Right ventricle myocardium inferior (tissue), 1 donor: Measurements from ENCODE around the gene ZBTB12. TPM values are rescaled to one million over a fixed set of nuclear protein-coding genes. Genes with fewer than 3 reads are reported as not detected.
"Not testable (repeated sequence)": the region's sequence is repeated elsewhere in the genome, so short reads cannot be mapped to it uniquely, and the experiment has no call there.

Experiments
- ATAC-seq: fragments of 200-7000 bp; cut with Tn5 transposase; one replicate; pipeline ENCODE4 v1.9.1; 2020; ENCODE audit warnings: mild to moderate bottlenecking, moderate library complexity
- DNase-seq: peaks from one replicate; pipeline ENCODE4 v3.0.0; 2021; ENCODE audit errors: missing footprints
- intact Hi-C: fragments of 100-400 bp; cut with DNase I; formaldehyde crosslinking; loops from one replicate; pipeline ENCODE4 v1.11.0; 2022
- total RNA-seq: library from RNA; stranded (reverse); fragmentation: NEBNext Ultra II Directional; extraction: Animal tissue kit (Norgen Biotek cat#: 25700); gene quantifications from one replicate; pipeline ENCODE4 v1.2.1, GENCODE V29; 2021
- donor health status: DM: no; HTN: yes; CAD: no; lungs with severe emphysema.

Gene ZBTB12
- total RNA-seq, 1 donor from 2014 or later = 3.2 TPM

- intact Hi-C loops = loop anchor here (10.0 kb wide), 1 partner anchor 181 kb away; the partner anchor contains the start of gene LY6G5C
- no peak for ATAC-seq
- no peak for DNase-seq
These were observed 36.4 kb downstream of the ZBTB12 start for GRCh38 chr6:31865205-31866118.

- DNase-seq = no peak
These were observed 37.1 kb downstream of the ZBTB12 start for GRCh38 chr6:31864818-31865204.

GRCh38 chr6:31864123-31864562 is 37.7 kb downstream of the ZBTB12 start:
- not testable (repeated sequence) for ATAC-seq, DNase-seq
- intact Hi-C loops = loop anchor here (10.0 kb wide), 1 partner anchor 179 kb away; the partner anchor contains the start of gene LY6G5C

More at GRCh38 chr6:31864818-31865204, 37.1 kb downstream of the ZBTB12 start:
- intact Hi-C loops = loop anchor here (10.0 kb wide), 1 partner anchor 180 kb away; the partner anchor contains the start of gene LY6G5C
- no peak for ATAC-seq

GRCh38 chr6:31862344-31863235 is 39.3 kb downstream of the ZBTB12 start, which contains the start of gene NEU1:
Gene NEU1 (minus strand): TSS chr6:31862821. CDS start chr6:31862776, 45 bp downstream.
- intact Hi-C loops = loop anchor here (10.0 kb wide), 1 partner anchor 178 kb away; the partner anchor contains the start of gene LY6G5C
- DNase-seq = peak; percentile 100
- ATAC-seq = peak; percentile 98

GRCh38 chr6:31861919-31862343 is 40.0 kb downstream of the ZBTB12 start:
- intact Hi-C loops = loop anchor here (10.0 kb wide), 1 partner anchor 177 kb away; the partner anchor contains the start of gene LY6G5C
- ATAC-seq (no peak), DNase-seq (no peak)

DNA sequence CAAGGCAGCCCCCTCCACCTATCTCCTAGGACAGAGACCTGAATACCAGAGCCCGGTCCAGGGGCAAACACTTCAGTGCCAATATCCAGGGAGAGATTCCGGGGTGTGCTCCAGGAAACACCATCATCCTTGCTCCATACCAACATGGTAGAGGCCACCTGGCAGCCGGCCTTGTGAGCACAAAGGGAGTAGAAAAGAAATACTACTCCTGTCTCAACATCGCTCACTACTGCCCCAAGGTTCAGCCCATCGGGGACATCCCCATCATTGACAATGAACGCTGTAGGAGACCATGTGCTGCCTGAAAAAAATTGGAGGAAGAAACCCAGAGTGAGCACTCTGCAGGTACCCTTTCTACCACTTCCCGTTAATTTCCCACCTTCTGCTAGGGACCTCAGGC is 40.7 kb downstream of the ZBTB12 start:
- no peak for DNase-seq
- intact Hi-C loops = loop anchor here (10.0 kb wide), 1 partner anchor 176 kb away; the partner anchor contains the start of gene LY6G5C
- ATAC-seq = no peak

DNA sequence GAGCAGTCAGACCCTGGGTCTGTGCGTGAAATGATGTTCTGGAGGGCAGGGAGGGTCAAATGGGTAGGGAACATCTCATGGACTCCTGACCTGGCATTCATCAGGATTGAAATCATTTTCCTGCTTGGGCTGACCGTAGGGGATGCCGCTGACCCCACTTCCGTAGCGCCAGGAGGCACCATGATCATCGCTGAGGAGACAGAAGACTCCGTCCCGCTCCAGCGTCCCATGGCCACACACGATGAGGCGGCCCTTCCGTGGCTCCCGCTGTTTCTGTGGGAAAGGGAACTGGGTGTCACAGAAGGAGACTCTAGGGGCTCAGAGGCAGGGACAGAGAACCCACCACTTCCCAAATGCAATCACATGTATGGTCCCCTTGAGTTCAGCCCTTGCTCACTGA is 41.5 kb downstream of the ZBTB12 start:
- intact Hi-C loops = loop anchor here (10.0 kb wide), 1 partner anchor 176 kb away; the partner anchor contains the start of gene LY6G5C
- DNase-seq (no peak), ATAC-seq (no peak)

DNA sequence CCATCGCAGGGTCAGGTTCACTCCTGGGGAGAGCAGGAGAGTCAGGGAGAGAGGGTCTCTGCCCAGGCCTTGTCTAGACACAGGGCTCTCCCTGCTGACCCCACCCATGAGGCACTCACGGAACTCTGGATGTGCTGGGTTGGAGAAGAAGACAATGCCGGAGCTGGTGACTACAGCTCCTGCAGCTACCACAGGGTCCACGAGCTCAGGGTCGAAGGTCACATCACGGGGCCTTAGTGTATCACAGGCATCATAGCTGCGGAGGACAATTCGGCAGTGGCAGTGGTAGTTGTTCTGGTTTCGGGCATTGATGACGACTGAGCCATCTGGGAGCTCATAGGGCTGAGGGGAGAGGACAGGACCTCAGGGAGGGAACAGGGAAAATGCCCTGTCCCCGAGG is 42.0 kb downstream of the ZBTB12 start:
- no peak for ATAC-seq
- intact Hi-C loops = loop anchor here (10.0 kb wide), 1 partner anchor 175 kb away; the partner anchor contains the start of gene LY6G5C
- DNase-seq = no peak

DNA sequence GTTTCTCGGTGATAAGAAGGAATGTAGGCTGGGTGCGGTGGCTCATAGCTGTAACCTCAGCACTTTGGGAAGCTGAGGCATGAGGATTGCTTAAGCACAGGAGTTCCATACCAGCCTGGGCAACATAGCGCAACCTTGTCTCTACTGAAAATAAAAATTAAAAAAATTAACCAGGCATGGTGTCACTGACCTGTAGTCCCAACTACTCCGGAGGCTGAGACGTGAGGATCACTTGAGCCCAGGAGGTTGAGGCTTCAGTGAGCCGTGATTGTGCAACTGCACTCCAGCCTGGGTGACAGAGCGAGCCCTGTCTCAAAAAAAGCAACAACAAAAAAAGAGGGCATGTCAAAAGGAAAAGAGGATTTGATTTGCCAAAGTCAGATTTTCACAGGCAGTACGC is 43.2 kb downstream of the ZBTB12 start:
- no peak for DNase-seq
- intact Hi-C loops = no loop called here

DNA sequence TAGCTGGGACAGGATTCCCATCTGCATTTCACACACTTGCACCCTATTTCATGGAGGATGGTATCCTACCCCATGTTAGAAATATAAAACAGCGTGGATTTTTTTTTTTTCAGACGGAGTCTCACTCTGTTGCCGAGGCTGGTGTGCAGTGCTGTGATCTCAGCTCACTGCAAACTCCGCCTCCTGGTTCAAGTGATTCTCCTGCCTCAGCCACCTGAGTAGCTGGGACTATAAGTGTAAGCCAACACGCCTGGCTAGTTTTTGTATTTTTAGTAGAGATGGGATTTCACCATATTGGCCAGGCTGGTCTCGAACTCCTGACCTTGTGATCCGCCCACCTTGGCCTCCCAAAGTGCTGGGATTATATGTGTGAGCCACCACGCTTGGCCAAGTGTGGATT is 44.1 kb downstream of the ZBTB12 start:
- intact Hi-C loops, ATAC-seq, DNase-seq: not testable (repeated sequence)

More for the DNA sequence above, 43.2 kb downstream of the ZBTB12 start:
- ATAC-seq = no peak

GRCh38 chr6:31851980-31852718 is 49.7 kb downstream of the ZBTB12 start:
- DNase-seq, intact Hi-C loops, ATAC-seq: not testable (repeated sequence)

GRCh38 chr6:31851485-31851832 is 50.4 kb downstream of the ZBTB12 start:
- no peak for ATAC-seq
- DNase-seq = no peak
- intact Hi-C loops = no loop called here

DNA sequence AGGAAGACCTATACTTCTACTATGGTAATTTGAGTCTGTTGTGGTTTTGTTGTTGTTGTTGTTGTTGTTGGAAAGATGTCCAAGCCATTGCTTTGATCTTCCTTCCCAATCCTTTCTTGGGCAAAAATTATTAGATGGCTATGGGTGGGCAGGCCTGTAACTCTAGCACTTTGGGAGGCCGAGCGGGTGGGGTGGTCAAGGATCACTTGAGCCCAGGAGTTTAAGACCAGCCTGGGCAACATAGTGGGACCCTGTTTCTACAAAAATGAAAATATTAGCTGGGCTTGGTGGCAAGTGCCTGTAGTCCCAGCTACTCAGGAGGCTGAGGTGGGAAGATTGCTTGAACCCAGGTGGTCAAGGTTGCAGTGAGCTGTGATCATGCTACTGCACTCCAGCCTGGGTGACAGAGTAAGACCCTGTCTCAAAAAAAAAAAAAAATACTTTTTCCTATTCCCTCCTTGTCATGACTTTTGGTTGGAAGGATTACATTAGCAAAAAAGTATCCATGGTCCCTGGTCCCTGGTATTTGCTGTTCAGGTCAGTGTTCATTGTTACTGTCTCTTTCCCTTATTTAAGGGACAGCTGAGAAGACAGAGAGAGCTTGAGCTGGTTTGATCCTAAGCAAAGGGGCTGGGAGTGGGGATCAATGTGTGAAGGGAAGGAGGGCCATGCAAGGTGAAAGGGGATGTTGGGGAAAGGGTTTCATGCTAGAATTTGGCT is 51.0 kb downstream of the ZBTB12 start:
- intact Hi-C loops = no loop called here
- DNase-seq (no peak), ATAC-seq (no peak)

Other genes starting within 250 kb of the ZBTB12 start
- 260 TPM for gene BAG6, start 249.4 kb downstream of the ZBTB12 start, total RNA-seq
- gene APOM, start 246.2 kb downstream of the ZBTB12 start, total RNA-seq = 0.87 TPM
- gene C6orf47, start 241.3 kb downstream of the ZBTB12 start, total RNA-seq = 17.0 TPM
- 17.1 TPM for gene GPANK1, start 237.1 kb downstream of the ZBTB12 start, total RNA-seq
- gene CSNK2B, start 236.0 kb downstream of the ZBTB12 start, total RNA-seq = 97.3 TPM
- gene LY6G5B, start 232.1 kb downstream of the ZBTB12 start, total RNA-seq = 3.9 TPM
- 1.5 TPM for gene LY6G5C, start 221.0 kb downstream of the ZBTB12 start, total RNA-seq
- 26.9 TPM for gene ABHD16A, start 198.8 kb downstream of the ZBTB12 start, total RNA-seq
- not detected for gene LY6G6F, start 195.2 kb downstream of the ZBTB12 start, total RNA-seq
- not detected for gene LY6G6D, start 186.7 kb downstream of the ZBTB12 start, total RNA-seq
- not detected for gene LY6G6C, start 180.3 kb downstream of the ZBTB12 start, total RNA-seq
- gene MPIG6B, start 178.7 kb downstream of the ZBTB12 start, total RNA-seq = 0.70 TPM
- 40.6 TPM for gene DDAH2, start 172.8 kb downstream of the ZBTB12 start, total RNA-seq
- 102 TPM for gene CLIC1, start 165.6 kb downstream of the ZBTB12 start, total RNA-seq
- 2.0 TPM for gene MSH5, start 162.1 kb downstream of the ZBTB12 start, total RNA-seq
- gene SAPCD1, start 139.4 kb downstream of the ZBTB12 start, total RNA-seq = 0.57 TPM
- gene VWA7, start 124.8 kb downstream of the ZBTB12 start, total RNA-seq = 12.1 TPM
- gene VARS1, start 106.3 kb downstream of the ZBTB12 start, total RNA-seq = 29.7 TPM
- gene LSM2, start 95.1 kb downstream of the ZBTB12 start, total RNA-seq = 24.6 TPM
- 1.6 TPM for gene HSPA1L, start 86.8 kb downstream of the ZBTB12 start, total RNA-seq
- gene HSPA1A, start 86.5 kb downstream of the ZBTB12 start, total RNA-seq = 298 TPM
- gene HSPA1B, start 74.3 kb downstream of the ZBTB12 start, total RNA-seq = 215 TPM
- gene NEU1, start 39.3 kb downstream of the ZBTB12 start, total RNA-seq = 25.6 TPM
- not detected for gene SLC44A4, start 23.1 kb downstream of the ZBTB12 start, total RNA-seq
- 16.8 TPM for gene EHMT2, start 4.4 kb downstream of the ZBTB12 start, total RNA-seq
- 8.9 TPM for gene C2, start 25.6 kb upstream of the ZBTB12 start, total RNA-seq
- 8.8 TPM for gene CFB, start 44.0 kb upstream of the ZBTB12 start, total RNA-seq
- 41.9 TPM for gene NELFE, start 56.9 kb upstream of the ZBTB12 start, total RNA-seq
- gene SKIC2, start 57.1 kb upstream of the ZBTB12 start, total RNA-seq = 30.7 TPM
- 9.8 TPM for gene DXO, start 70.1 kb upstream of the ZBTB12 start, total RNA-seq
- gene C4A, start 80.0 kb upstream of the ZBTB12 start, total RNA-seq = 92.1 TPM
- gene C4B, start 112.7 kb upstream of the ZBTB12 start, total RNA-seq = 81.6 TPM
- 0.30 TPM for gene CYP21A2, start 136.3 kb upstream of the ZBTB12 start, total RNA-seq
- 73.3 TPM for gene TNXB, start 207.3 kb upstream of the ZBTB12 start, total RNA-seq
- 24.4 TPM for gene ATF6B, start 226.2 kb upstream of the ZBTB12 start, total RNA-seq
- gene FKBPL, start 228.2 kb upstream of the ZBTB12 start, total RNA-seq = 2.8 TPM
- gene PRRT1, start 249.9 kb upstream of the ZBTB12 start, total RNA-seq = 0.46 TPM